Measurements from ENCODE around the gene SLC9A9. TPM values are rescaled to one million over a fixed set of nuclear protein-coding genes. Genes with fewer than 3 reads are reported as not detected.

The SLC9A9 gene
- total and polyA plus RNA-seq, 2 donors (not counting 1 experiment from before 2014, with no cell fraction given), result 14.3 to 74.0 TPM

DNA sequence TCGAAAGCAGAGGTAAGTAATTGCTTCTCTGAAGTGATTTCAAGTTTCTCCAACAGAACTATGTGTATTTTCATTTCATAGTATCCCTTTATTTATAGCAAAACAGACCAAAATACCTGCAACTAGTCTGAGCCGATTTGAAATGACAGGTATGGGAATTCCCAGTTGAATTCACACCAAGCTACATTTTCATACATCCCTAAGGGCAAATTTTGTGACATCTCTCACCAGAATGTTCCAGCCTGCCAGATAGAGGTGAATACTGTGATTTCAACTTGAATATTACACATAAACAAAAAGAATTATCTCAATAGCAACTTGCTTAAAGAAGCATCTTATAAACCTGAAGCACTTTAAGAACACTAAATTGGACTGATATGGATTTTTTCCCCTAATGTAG, 235.7 kb downstream of the SLC9A9 start:
- no peak for DNase-seq (ENCODE audit: low read depth in 2 of 2)
- Histone ChIP-seq H3K4me1 (ENCODE audit: control insufficient read depth, extremely low read depth, insufficient read depth, low read length) (no peaks in the 10 kb centered on the region), H3K27me3 (ENCODE audit: control insufficient read depth, insufficient read depth, low read length) (no peaks in the 10 kb centered on the region), H4K20me1 (ENCODE audit: control insufficient read depth, extremely low read depth, insufficient read depth, low read length) (no peaks in the 10 kb centered on the region), H3K9me3 (ENCODE audit: control insufficient read depth, insufficient read depth, low read depth, low read length) (no peaks in the 10 kb centered on the region), H3K4me3 (replicated peaks in 1 of 4; ENCODE audit: control extremely low read depth in 1 of 4, insufficient read depth in 1 of 4, low read depth in 3 of 4, low read length in 4 of 4) (no peak overlapping the region), H2AFZ (ENCODE audit: low read length) (no peak overlapping the region), H3K9ac (ENCODE audit: insufficient read depth, low read length) (no peak overlapping the region), H3K79me2 (ENCODE audit: control insufficient read depth, insufficient read depth, low read length) (no peaks in the 10 kb centered on the region), H3K36me3 (ENCODE audit: control insufficient read depth, insufficient read depth, low read length) (no peaks in the 10 kb centered on the region), H3K27ac (ENCODE audit: insufficient read depth, low read length) (no peak overlapping the region), H3K4me2 (ENCODE audit: extremely low read depth, insufficient read depth, low read length) (no peak overlapping the region)
- TF ChIP-seq, protein P1, sequence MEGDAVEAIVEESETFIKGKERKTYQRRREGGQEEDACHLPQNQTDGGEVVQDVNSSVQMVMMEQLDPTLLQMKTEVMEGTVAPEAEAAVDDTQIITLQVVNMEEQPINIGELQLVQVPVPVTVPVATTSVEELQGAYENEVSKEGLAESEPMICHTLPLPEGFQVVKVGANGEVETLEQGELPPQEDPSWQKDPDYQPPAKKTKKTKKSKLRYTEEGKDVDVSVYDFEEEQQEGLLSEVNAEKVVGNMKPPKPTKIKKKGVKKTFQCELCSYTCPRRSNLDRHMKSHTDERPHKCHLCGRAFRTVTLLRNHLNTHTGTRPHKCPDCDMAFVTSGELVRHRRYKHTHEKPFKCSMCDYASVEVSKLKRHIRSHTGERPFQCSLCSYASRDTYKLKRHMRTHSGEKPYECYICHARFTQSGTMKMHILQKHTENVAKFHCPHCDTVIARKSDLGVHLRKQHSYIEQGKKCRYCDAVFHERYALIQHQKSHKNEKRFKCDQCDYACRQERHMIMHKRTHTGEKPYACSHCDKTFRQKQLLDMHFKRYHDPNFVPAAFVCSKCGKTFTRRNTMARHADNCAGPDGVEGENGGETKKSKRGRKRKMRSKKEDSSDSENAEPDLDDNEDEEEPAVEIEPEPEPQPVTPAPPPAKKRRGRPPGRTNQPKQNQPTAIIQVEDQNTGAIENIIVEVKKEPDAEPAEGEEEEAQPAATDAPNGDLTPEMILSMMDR (conservative IDR thresholded peaks at IDR 0.05 in 1 of 2, IDR thresholded peaks at IDR 0.05 in 1 of 2; ENCODE audit: low read depth in 1 of 2, low read length in 2 of 2), result no peak
- no peak for TF ChIP-seq EZH2 (IDR thresholded peaks at IDR 0.05; ENCODE audit: low read length, missing control alignments)

- no peak overlapping the region for H3K4me3 ChIP-seq (replicated peaks in 1 of 4; ENCODE audit: control extremely low read depth in 1 of 4, insufficient read depth in 1 of 4, low read depth in 3 of 4, low read length in 4 of 4)
- no peak overlapping the region for H3K27ac ChIP-seq (ENCODE audit: insufficient read depth, low read length)
- H2AFZ ChIP-seq (ENCODE audit: low read length), result no peak overlapping the region
- H4K20me1 ChIP-seq (ENCODE audit: control insufficient read depth, extremely low read depth, insufficient read depth, low read length), result no peaks in the 10 kb centered on the region
- no peak overlapping the region for H3K4me2 ChIP-seq (ENCODE audit: extremely low read depth, insufficient read depth, low read length)
- no peaks in the 10 kb centered on the region for H3K9me3 ChIP-seq (ENCODE audit: control insufficient read depth, insufficient read depth, low read depth, low read length)
- H3K27me3 ChIP-seq (ENCODE audit: control insufficient read depth, insufficient read depth, low read length), result no peaks in the 10 kb centered on the region
- TF ChIP-seq, protein P1 (conservative IDR thresholded peaks at IDR 0.05 in 1 of 2, IDR thresholded peaks at IDR 0.05 in 1 of 2; ENCODE audit: low read depth in 1 of 2, low read length in 2 of 2), result no peak
- no peaks in the 10 kb centered on the region for H3K36me3 ChIP-seq (ENCODE audit: control insufficient read depth, insufficient read depth, low read length)
- H3K4me1 ChIP-seq (ENCODE audit: control insufficient read depth, extremely low read depth, insufficient read depth, low read length), result no peaks in the 10 kb centered on the region
- peak; percentile 14 to 90 for DNase-seq (ENCODE audit: low read depth in 2 of 2)
- H3K79me2 ChIP-seq (ENCODE audit: control insufficient read depth, insufficient read depth, low read length), result no peaks in the 10 kb centered on the region
- no peak overlapping the region for H3K9ac ChIP-seq (ENCODE audit: insufficient read depth, low read length)
Measured at GRCh38 chr3:143608966-143609365, 239.3 kb downstream of the SLC9A9 start.

DNA sequence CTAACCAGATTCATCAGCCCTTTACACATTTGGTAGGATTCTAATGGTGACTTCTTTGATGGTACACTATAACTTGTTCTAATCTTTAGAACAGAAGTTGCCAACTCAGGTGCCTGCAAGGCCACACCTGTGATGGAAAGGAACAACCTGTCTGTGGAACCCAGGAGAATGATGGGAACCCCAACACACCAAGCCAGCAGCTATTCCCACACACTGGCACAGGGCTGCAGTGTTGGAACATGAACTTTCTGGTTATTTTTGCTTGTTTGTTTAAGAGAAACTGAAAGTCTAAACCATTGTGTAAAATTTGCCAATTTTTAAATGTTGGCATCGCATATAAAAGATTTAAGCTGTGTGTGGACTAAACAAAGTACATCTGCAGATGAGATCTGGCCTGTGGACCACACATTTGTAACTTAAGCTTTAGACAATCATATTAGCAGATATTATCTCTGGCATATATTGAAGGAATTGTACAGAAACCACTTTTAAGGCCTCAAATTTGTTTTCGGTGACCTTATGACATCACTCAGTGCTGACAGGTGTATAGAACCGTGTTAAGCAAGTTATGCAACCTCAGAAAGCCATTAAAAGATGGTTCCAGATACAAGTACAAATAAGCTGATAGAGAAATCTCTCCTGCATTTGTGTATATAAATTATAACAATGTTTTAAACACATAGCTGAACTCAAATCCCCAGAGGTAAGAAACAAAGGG, 242.9 kb downstream of the SLC9A9 start:
- Histone ChIP-seq H3K9me3 (ENCODE audit: control insufficient read depth, insufficient read depth, low read depth, low read length) (no peaks in the 10 kb centered on the region), H3K79me2 (ENCODE audit: control insufficient read depth, insufficient read depth, low read length) (no peaks in the 10 kb centered on the region), H4K20me1 (ENCODE audit: control insufficient read depth, extremely low read depth, insufficient read depth, low read length) (no peaks in the 10 kb centered on the region), H2AFZ (ENCODE audit: low read length) (no peak overlapping the region), H3K9ac (ENCODE audit: insufficient read depth, low read length) (no peak overlapping the region), H3K36me3 (ENCODE audit: control insufficient read depth, insufficient read depth, low read length) (no peaks in the 10 kb centered on the region), H3K4me1 (ENCODE audit: control insufficient read depth, extremely low read depth, insufficient read depth, low read length) (no peaks in the 10 kb centered on the region), H3K27me3 (ENCODE audit: control insufficient read depth, insufficient read depth, low read length) (no peaks in the 10 kb centered on the region), H3K27ac (ENCODE audit: insufficient read depth, low read length) (no peak overlapping the region), H3K4me3 (replicated peaks in 1 of 4; ENCODE audit: control extremely low read depth in 1 of 4, insufficient read depth in 1 of 4, low read depth in 3 of 4, low read length in 4 of 4) (no peak overlapping the region), H3K4me2 (ENCODE audit: extremely low read depth, insufficient read depth, low read length) (no peak overlapping the region)
- TF ChIP-seq EZH2 (IDR thresholded peaks at IDR 0.05; ENCODE audit: low read length, missing control alignments), result no peak
- TF ChIP-seq, protein P1 (conservative IDR thresholded peaks at IDR 0.05 in 1 of 2, IDR thresholded peaks at IDR 0.05 in 1 of 2; ENCODE audit: low read depth in 1 of 2, low read length in 2 of 2), result no peak
- peak in 1 of 2 donors; percentile 49 for DNase-seq (ENCODE audit: low read depth in 2 of 2)

All from fibroblast of lung (primary cell).